ENCODE measurements around the gene OTUB2. TPM values are rescaled to one million over a fixed set of nuclear protein-coding genes. Genes with fewer than 3 reads are reported as not detected.

OTUB2 gene
- total and polyA plus RNA-seq, 2 donors (not counting 3 experiments of a cell fraction or from before 2014, with no cell fraction given): 0.70 to 1.6 TPM

- H3K36me3 ChIP-seq (ENCODE audit: control insufficient read depth in 2 of 2, extremely low read depth in 1 of 2, insufficient read depth in 2 of 2, low read length in 2 of 2): no peaks in the 10 kb centered on the region
- H4K20me1 ChIP-seq (replicated peaks; ENCODE audit: control insufficient read depth, extremely low read depth, insufficient read depth, low read length): no peaks in the 10 kb centered on the region
- no peak overlapping the region for H2AFZ ChIP-seq (ENCODE audit: low read depth, low read length)
- H3K9me1 ChIP-seq (replicated peaks; ENCODE audit: control insufficient read depth, extremely low read depth, insufficient read depth, low read length): no peaks in the 10 kb centered on the region
- DNase-seq (ENCODE audit: low read depth, low spot score): no peak
- TF ChIP-seq MYC (IDR thresholded peaks at IDR 0.05; ENCODE audit: low read depth, low read length) (no peak), CTCF (IDR thresholded peaks at IDR 0.05; ENCODE audit: extremely low read depth in 1 of 2, insufficient read depth in 1 of 2, low read depth in 1 of 2, low read length in 2 of 2) (no peak), FOS (IDR thresholded peaks at IDR 0.05; ENCODE audit: borderline replicate concordance, insufficient read depth, low read length) (no peak), MAX (IDR thresholded peaks at IDR 0.05; ENCODE audit: insufficient read depth, insufficient read length) (no peak), POLR2A (IDR thresholded peaks at IDR 0.05; ENCODE audit: low read depth, low read length) (no peak), JUN (IDR thresholded peaks at IDR 0.05; ENCODE audit: borderline replicate concordance, insufficient read depth, insufficient read length, low read depth) (no peak), EZH2 (IDR thresholded peaks at IDR 0.05; ENCODE audit: borderline replicate concordance, low read depth, low read length, severe bottlenecking) (no peak), GATA2 (IDR thresholded peaks at IDR 0.05; ENCODE audit: insufficient read depth, insufficient read length, low read depth, low read length) (no peak), POLR2AphosphoS5 (IDR thresholded peaks at IDR 0.05; ENCODE audit: insufficient read depth, low read depth, low read length) (no peak)
- H3K27me3 ChIP-seq (ENCODE audit: control insufficient read depth in 2 of 2, insufficient read depth in 2 of 2, low read length in 2 of 2): no peaks in the 10 kb centered on the region
- dilution Hi-C loops (cut with MboI; ENCODE audit: extremely low pct_ligation_motif_present, low sequenced_read_pairs): no loop called here
- intact Hi-C loops (cut with micrococcal nuclease): no loop called here
- no peaks in the 10 kb centered on the region for H3K79me2 ChIP-seq (ENCODE audit: control insufficient read depth, insufficient read depth, low read length)
- ChIA-PET POLR2A (no interaction called here), CTCF (interaction anchor here (4.3 kb wide), 1 partner anchor 40 kb away, joined by 37 read pairs; no protein-coding TSS in a partner anchor)
- H3K27ac ChIP-seq (ENCODE audit: insufficient read depth, low read depth, low read length): no peak overlapping the region
- no peaks in the 10 kb centered on the region for H3K4me1 ChIP-seq (ENCODE audit: control insufficient read depth, extremely low read depth, insufficient read depth, low read length)
- no peak overlapping the region for H3K9ac ChIP-seq (replicated peaks; ENCODE audit: extremely low read depth, insufficient read depth, low read length)
- no peak for FAIRE-seq
- no peak overlapping the region for H3K4me2 ChIP-seq (ENCODE audit: insufficient read depth, low read length)
- no peak overlapping the region for H3K4me3 ChIP-seq (replicated peaks in 1 of 3; ENCODE audit: insufficient read depth in 1 of 3, low read depth in 1 of 3, low read length in 3 of 3)
- H3K9me3 ChIP-seq (replicated peaks; ENCODE audit: control insufficient read depth, insufficient read depth, low read length): no peaks in the 10 kb centered on the region
- no TSS peak for BruUV-seq (replicated peaks)
These were observed 45.5 kb upstream of the OTUB2 start for GRCh38 chr14:93980456-93981201.
